ENCODE measurements around the gene OTC.

DNA sequence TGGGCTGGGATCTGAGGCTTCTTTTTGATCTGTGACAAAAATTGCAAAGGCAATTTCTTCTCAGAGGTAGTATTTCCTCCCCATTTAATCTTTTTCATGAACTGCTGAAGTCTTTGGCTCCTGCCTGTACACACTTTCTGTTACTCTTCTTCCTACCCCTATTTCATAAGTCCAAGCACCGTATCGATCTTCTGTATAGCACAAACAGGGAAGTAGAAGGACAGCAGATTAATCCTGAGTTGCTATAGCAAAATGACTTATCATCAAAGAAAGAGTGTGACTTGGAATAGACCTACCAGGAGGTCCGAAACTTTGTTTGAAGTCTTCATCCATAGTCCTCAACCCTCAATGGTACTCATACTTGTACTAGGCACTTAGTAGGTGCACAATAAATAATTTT, 22.0 kb downstream of the OTC start:
- TF ChIP-seq, protein P1, sequence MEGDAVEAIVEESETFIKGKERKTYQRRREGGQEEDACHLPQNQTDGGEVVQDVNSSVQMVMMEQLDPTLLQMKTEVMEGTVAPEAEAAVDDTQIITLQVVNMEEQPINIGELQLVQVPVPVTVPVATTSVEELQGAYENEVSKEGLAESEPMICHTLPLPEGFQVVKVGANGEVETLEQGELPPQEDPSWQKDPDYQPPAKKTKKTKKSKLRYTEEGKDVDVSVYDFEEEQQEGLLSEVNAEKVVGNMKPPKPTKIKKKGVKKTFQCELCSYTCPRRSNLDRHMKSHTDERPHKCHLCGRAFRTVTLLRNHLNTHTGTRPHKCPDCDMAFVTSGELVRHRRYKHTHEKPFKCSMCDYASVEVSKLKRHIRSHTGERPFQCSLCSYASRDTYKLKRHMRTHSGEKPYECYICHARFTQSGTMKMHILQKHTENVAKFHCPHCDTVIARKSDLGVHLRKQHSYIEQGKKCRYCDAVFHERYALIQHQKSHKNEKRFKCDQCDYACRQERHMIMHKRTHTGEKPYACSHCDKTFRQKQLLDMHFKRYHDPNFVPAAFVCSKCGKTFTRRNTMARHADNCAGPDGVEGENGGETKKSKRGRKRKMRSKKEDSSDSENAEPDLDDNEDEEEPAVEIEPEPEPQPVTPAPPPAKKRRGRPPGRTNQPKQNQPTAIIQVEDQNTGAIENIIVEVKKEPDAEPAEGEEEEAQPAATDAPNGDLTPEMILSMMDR (IDR thresholded peaks at IDR 0.05), result no peak
- TF ChIP-seq ZFX (IDR thresholded peaks at IDR 0.05; ENCODE audit: borderline replicate concordance), result no peak

Measured in 22Rv1 (cell line).